Activated naive CD4-positive, alpha-beta T cell treated with anti-CD3 and anti-CD28 coated beads for 36 hours (primary cell): Measurements from ENCODE around the gene RASGEF1C. TPM values are rescaled to one million over a fixed set of nuclear protein-coding genes. Genes with fewer than 3 reads are reported as not detected.

Experiments
- CTCF ChIA-PET: fragments of 350-600 bp; sonication (Branson Sonifier 250); formaldehyde crosslinking; loops from one replicate; lab custom pipeline; 2021; ENCODE audit warnings: antibody characterized with exemption; lab: Charles Lee
- DNase-seq: peaks from one replicate; pipeline ENCODE4 v3.0.0-alpha.2; 2020
- H3K27ac Mint-ChIP-seq: one replicate; pipeline ENCODE4 v1.8.0; 2021; ENCODE audit warnings: mild to moderate bottlenecking, mixed read lengths
- H3K27me3 Mint-ChIP-seq: one replicate; pipeline ENCODE4 v1.8.0; 2021; ENCODE audit warnings: low read depth, mixed read lengths
- H3K36me3 Mint-ChIP-seq: one replicate; pipeline ENCODE4 v1.8.0; 2021; ENCODE audit warnings: low read depth, mixed read lengths
- H3K4me1 Mint-ChIP-seq: one replicate; pipeline ENCODE4 v1.8.0; 2021; ENCODE audit warnings: low read depth, mixed read lengths
- H3K4me3 Mint-ChIP-seq: one replicate; pipeline ENCODE4 v1.8.0; 2021; ENCODE audit warnings: mild to moderate bottlenecking, moderate library complexity, mixed read lengths
- H3K9me3 Mint-ChIP-seq: one replicate; pipeline ENCODE4 v1.8.0; 2021; ENCODE audit warnings: mixed read lengths
- intact Hi-C: fragments of 100-400 bp; cut with micrococcal nuclease; formaldehyde crosslinking; loops from one replicate; pipeline ENCODE4 v1.15.1; 2023
- total RNA-seq, 2 experiments: library from RNA; stranded (reverse); gene quantifications; one replicate each; pipeline ENCODE4 v1.2.3, GENCODE V29; 2021

RASGEF1C gene
- total RNA-seq, 2 experiments from 2014 or later, result not detected

DNA sequence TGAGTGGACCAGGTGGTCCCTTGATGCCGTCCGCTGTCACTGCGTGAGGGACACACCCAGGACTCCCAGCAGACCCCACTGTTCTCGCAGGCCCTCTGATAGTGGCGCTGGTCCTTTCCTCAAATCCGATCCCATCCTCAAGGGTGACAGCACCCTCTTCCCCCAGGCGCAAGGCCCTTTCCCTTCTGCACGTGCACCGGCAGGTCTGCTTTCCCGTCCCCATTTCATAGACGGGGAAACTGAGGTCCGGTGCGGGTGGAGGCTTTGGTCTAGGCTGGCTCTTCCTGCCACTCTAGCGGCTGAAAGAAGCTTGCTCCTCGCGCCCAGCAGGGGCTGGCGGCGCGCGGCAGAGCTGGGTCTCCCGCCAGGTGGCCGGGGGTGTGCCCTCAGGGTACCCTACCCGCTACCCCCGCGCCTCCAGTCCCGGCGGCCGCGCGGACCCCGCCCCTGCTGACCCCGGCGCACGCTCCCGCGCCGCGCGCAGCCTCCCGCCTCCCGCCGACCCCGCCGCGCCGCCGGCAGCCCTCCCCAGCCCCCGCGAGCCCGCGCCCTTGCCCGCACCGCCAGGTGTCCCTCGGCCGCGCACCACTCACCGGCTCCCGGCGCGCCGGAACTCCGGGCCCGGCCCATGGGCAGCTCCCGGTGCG is 453 bp downstream of the RASGEF1C start:
- H3K27ac Mint-ChIP-seq, result no peak overlapping the region
- intact Hi-C loops, result loop anchor here (5.0 kb wide), 1 partner anchor 81 kb away; no protein-coding TSS in a partner anchor
- CTCF ChIA-PET, result interaction anchor here (0.6 to 2.3 kb wide), 5 partner anchors 9 to 130 kb away, joined by 3 to 7 read pairs (median 4); no protein-coding TSS in a partner anchor
- H3K27me3 Mint-ChIP-seq, result peaks cover 38% of the 10 kb centered on the region
- peaks cover 5% of the 10 kb centered on the region for H3K4me1 Mint-ChIP-seq
- DNase-seq, result no peak
- no peaks in the 10 kb centered on the region for H3K9me3 Mint-ChIP-seq
- H3K36me3 Mint-ChIP-seq, result no peaks in the 10 kb centered on the region
- peak overlapping the region; percentile 55 for H3K4me3 Mint-ChIP-seq

DNA sequence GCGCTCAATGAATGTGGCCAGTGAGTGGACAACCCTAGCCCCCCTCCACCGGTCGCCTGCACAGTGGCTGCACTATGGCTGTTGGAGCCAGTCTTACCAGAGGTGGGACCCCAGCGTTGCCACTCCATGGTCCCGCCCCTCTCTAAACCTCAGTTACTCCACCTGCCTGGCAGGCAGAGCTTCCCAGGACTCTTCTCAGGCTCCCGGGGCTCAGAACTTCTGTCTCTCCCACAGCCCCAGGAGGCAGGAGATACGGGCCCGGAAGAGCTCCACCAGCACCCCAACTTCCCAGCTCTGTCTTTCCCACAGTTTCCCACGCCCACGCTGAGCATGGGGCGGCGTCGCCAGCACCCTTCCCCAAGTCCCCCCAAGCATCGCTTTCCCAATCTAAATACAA is 975 bp downstream of the RASGEF1C start:
- H3K36me3 Mint-ChIP-seq, result no peaks in the 10 kb centered on the region
- no peak for DNase-seq
- H3K4me3 Mint-ChIP-seq, result peak overlapping the region; percentile 55
- H3K27me3 Mint-ChIP-seq, result peaks cover 38% of the 10 kb centered on the region
- no peaks in the 10 kb centered on the region for H3K9me3 Mint-ChIP-seq
- H3K4me1 Mint-ChIP-seq, result peaks cover 5% of the 10 kb centered on the region
- intact Hi-C loops, result loop anchor here (5.0 kb wide), 1 partner anchor 81 kb away; no protein-coding TSS in a partner anchor
- no peak overlapping the region for H3K27ac Mint-ChIP-seq
- CTCF ChIA-PET, result interaction anchor here (0.6 to 2.3 kb wide), 6 partner anchors 8 to 131 kb away, joined by 3 to 7 read pairs (median 4); no protein-coding TSS in a partner anchor

DNA sequence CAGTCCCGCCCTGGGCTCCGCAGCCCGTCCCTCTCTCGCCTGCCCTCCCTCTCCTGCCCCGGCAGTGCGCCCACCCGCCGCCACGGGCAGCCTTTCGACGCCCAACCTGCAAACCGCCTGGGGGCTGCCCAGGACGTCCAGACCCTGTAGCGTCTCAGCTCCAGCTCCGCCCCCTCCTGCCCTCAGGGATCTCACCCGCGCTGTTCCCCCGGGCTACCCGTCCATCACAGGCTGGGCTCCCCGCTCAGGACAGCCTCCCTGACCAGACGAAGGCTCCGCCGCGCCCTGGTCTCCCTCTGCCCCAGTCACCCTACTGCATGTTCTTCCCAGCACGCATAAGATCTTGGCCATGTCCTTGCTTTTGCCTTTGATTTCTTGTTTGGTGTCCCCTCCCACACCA is 1.4 kb downstream of the RASGEF1C start:
- no peak overlapping the region for H3K27ac Mint-ChIP-seq
- H3K4me3 Mint-ChIP-seq, result no peak overlapping the region
- H3K9me3 Mint-ChIP-seq, result no peaks in the 10 kb centered on the region
- peaks cover 36% of the 10 kb centered on the region for H3K27me3 Mint-ChIP-seq
- DNase-seq, result no peak
- CTCF ChIA-PET, result interaction anchor here (2.3 kb wide), 1 partner anchor 107 kb away, joined by 5 read pairs; no protein-coding TSS in a partner anchor
- H3K36me3 Mint-ChIP-seq, result no peaks in the 10 kb centered on the region
- intact Hi-C loops, result loop anchor here (5.0 kb wide), 1 partner anchor 80 kb away; no protein-coding TSS in a partner anchor
- peaks cover 5% of the 10 kb centered on the region for H3K4me1 Mint-ChIP-seq

DNA sequence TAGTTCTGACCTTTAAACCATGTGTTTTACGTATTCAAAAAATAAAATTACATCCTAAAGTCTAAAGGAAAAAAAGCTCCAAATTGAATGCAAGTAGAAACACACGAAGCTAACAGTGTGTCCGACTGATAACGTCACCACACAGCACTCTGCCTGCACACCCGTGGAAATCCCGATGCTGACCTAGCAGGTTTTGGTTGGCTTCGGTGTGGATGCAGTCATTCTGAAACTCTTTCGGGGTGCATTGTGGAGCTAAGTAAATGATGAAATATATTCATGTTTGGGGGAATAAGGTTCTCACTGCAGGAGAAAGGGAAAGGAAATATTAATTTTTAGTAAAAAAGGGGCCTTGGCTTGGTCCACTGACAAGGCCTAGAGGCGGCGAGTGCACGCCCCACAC is 2.0 kb downstream of the RASGEF1C start:
- H3K4me3 Mint-ChIP-seq, result no peak overlapping the region

DNA sequence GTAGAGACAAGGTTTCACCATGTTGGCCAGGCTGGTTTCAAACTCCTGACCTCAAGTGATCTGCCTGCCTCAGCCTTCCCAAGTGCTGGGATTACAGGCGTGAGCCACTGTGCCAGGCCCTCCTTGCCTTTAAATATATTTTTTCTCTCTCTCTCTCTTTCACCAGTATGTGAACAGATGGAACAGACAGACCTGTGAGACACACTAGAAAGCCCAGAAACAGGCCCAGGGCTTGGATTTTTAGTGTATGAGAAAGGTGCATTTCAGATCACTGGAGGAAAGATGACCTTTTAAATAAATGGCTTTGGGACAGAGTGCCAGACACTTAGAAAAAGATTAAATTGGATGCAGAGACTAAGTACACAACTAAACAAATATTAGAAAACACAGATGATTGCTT is 3.1 kb downstream of the RASGEF1C start:
- Mint-ChIP-seq H3K36me3 (no peaks in the 10 kb centered on the region), H3K4me3 (no peak overlapping the region), H3K9me3 (no peaks in the 10 kb centered on the region), H3K27me3 (peaks cover 29% of the 10 kb centered on the region), H3K4me1 (peaks cover 5% of the 10 kb centered on the region), H3K27ac (no peak overlapping the region)
- intact Hi-C loops, result loop anchor here (5.0 kb wide), 1 partner anchor 79 kb away; no protein-coding TSS in a partner anchor
- no peak for DNase-seq
- CTCF ChIA-PET, result interaction anchor here (2.3 kb wide), 1 partner anchor 109 kb away, joined by 5 read pairs; no protein-coding TSS in a partner anchor

More for the DNA sequence above, 2.0 kb downstream of the RASGEF1C start:
- DNase-seq, result no peak
- Mint-ChIP-seq H3K27me3 (peaks cover 34% of the 10 kb centered on the region), H3K27ac (no peak overlapping the region), H3K9me3 (no peaks in the 10 kb centered on the region), H3K4me1 (peaks cover 5% of the 10 kb centered on the region), H3K36me3 (no peaks in the 10 kb centered on the region)
- intact Hi-C loops, result loop anchor here (5.0 kb wide), 1 partner anchor 80 kb away; no protein-coding TSS in a partner anchor
- CTCF ChIA-PET, result interaction anchor here (2.3 kb wide), 1 partner anchor 108 kb away, joined by 5 read pairs; no protein-coding TSS in a partner anchor

DNA sequence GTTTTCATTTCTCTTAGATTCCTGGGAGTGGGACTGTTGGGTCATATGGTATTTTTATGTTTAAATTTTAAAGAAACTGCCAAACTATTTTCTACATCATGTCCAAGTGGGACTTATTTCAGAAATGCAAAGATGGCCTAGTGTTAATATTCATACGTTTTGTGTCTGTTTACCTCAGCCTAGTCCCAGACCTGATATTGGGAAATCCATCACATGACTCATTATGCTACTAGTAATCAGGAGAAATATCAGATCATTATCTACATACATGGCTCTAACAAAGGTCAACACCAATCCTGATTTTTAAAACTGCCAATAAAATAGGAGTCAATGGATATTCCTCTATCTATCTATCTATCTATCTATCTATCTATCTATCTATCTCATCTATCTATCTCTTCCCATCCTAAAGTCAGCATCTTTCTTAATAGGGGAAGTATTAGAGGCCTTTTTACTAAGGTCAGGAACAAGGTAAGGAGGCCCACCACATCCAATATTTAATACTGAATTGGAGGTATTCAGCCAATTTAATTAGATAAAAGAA is 4.7 kb downstream of the RASGEF1C start:
- Mint-ChIP-seq H3K9me3 (no peaks in the 10 kb centered on the region), H3K4me1 (peaks cover 5% of the 10 kb centered on the region), H3K4me3 (no peak overlapping the region), H3K36me3 (no peaks in the 10 kb centered on the region), H3K27ac (no peak overlapping the region), H3K27me3 (peaks cover 24% of the 10 kb centered on the region)
- DNase-seq, result no peak
- intact Hi-C loops, result loop anchor here (5.0 kb wide), 1 partner anchor 268 kb away; no protein-coding TSS in a partner anchor
- CTCF ChIA-PET, result no interaction called here

DNA sequence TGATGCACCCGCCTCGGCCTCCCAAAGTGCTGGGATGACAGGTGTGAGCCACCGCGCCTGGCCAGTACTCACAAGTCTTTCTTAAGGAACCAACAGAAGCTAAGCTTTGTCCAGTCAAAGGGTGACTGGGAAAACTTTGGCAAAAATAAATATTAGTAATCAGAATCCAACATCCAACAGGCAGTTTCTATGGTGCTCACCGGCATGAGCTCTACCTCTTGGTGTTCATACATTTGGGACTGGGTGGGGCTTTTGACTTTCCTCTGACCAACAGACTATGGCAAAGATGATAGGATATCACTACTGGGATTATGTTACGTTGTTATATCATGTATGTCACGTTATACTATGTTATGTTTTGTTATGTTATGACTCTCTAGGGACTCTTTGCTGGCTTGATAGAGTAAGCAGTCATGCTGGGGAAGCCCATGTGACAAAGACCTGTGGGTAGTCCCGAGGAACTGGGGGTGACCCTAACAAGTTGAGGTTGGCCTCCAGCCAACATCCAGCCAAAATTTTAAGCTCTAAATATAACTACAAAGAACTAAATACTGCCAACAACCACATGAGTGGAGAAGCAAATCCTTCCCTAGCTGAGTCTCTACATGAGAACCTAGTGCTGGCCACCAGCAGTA is 6.0 kb downstream of the RASGEF1C start:
- Mint-ChIP-seq H3K4me3 (no peak overlapping the region), H3K27ac (no peak overlapping the region), H3K36me3 (no peaks in the 10 kb centered on the region), H3K4me1 (no peaks in the 10 kb centered on the region), H3K9me3 (no peaks in the 10 kb centered on the region), H3K27me3 (peaks cover 23% of the 10 kb centered on the region)
- intact Hi-C loops, result loop anchor here (5.0 kb wide), 1 partner anchor 269 kb away; no protein-coding TSS in a partner anchor
- CTCF ChIA-PET, result interaction anchor here (0.5 to 2.7 kb wide), 3 partner anchors 112 to 125 kb away, joined by 3 to 9 read pairs (median 3); no protein-coding TSS in a partner anchor
- peak; percentile 23 for DNase-seq

DNA sequence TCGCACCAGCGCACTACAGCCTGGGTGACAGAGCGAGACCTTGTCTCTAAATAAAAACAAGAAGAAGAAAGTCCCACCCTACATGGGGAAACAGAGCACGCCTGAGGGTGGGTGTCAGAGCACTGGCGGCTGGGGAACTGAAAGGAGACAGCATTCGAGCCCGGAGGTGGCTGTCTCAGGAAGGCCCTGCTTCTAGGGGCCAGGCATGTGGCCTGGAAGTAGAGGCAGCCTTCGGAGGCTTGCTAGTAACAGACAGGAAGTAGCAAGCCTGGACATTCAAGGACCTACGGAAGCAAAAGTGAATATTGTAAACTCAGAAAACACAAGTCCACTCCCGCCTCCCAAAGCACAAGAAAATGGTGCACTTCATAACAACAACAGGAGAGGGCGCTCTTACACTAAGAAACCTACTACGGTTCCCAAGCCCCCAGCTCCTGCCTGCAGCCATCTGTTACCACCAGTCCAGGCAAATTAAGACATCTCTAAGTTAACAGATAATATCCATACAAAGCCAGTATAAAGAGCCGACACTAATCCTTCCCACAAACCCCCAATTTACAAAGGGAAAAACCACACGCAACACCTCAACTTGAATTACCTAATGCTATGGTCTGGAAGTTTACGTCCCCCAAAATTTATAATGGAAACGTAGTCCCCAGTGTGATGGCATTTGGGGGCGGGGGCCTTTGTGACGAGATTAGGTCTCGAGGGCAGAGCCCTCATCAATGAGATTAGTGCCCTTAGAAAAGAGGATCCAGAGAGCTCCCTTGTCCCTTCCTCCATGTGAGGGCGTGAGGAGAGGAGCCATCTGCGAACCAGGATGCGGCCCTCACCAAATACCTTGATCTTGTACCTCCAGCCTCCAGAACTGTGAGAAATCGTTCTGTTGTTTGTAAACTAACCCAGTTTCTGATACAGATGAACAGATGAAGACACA is 7.7 kb downstream of the RASGEF1C start:
- Mint-ChIP-seq H3K36me3 (no peaks in the 10 kb centered on the region), H3K9me3 (no peaks in the 10 kb centered on the region), H3K4me3 (no peak overlapping the region), H3K27me3 (peaks cover 11% of the 10 kb centered on the region), H3K4me1 (no peaks in the 10 kb centered on the region), H3K27ac (no peak overlapping the region)
- CTCF ChIA-PET, result interaction anchor here (0.6 to 2.7 kb wide), 3 partner anchors 100 to 127 kb away, joined by 3 to 9 read pairs (median 3); no protein-coding TSS in a partner anchor
- DNase-seq, result peak; percentile 31
- intact Hi-C loops, result loop anchor here (5.0 kb wide), 1 partner anchor 271 kb away; no protein-coding TSS in a partner anchor

DNA sequence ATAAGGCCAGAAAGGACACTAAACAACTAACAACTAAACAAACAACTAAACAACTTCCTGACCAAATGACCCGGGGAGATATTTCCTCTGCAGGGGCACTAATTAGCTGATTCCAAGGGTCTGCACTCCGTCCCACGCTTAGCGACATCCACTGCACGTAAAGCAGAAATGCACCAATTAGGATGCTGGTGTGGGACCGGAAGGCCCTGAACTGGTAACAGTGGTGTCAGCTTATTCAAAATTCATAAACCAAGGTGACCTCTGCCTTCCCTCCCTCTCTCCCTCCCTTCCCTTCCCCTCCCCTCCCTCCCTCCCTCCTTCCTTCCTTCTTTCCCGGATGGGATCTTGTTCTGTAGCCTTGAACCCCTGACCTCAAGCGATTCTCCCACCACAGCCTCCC is 9.6 kb downstream of the RASGEF1C start:
- peaks cover 11% of the 10 kb centered on the region for H3K27me3 Mint-ChIP-seq
- H3K4me1 Mint-ChIP-seq, result no peaks in the 10 kb centered on the region
- CTCF ChIA-PET, result interaction anchor here (1.6 kb wide), 1 partner anchor 9 kb away, joined by 4 read pairs; the partner anchor contains the start of gene RASGEF1C
- no peaks in the 10 kb centered on the region for H3K36me3 Mint-ChIP-seq
- H3K4me3 Mint-ChIP-seq, result no peak overlapping the region
- no peak for DNase-seq
- H3K27ac Mint-ChIP-seq, result no peak overlapping the region
- no peaks in the 10 kb centered on the region for H3K9me3 Mint-ChIP-seq
- intact Hi-C loops, result no loop called here

DNA sequence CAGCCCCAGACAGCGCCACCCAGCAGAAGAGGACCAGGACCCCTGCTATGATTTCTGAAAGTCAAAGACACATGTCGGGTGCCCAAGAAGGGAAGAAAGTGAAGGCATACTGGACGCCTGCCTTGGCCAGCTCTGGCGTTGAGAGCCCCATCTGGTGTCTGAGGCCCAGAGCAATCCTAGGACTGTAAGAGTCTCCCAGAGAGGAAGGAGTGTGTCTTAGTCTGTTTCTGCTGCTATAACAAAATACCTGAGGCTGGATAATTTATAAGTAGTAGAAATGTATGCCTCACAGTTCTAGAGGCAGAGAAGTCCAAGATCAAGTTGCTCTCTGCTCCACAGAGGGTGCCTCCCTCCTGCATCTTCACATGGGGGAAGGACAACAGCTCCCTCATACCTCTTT is 10.8 kb downstream of the RASGEF1C start:
- H3K27ac Mint-ChIP-seq, result no peak overlapping the region
- CTCF ChIA-PET, result no interaction called here

DNA sequence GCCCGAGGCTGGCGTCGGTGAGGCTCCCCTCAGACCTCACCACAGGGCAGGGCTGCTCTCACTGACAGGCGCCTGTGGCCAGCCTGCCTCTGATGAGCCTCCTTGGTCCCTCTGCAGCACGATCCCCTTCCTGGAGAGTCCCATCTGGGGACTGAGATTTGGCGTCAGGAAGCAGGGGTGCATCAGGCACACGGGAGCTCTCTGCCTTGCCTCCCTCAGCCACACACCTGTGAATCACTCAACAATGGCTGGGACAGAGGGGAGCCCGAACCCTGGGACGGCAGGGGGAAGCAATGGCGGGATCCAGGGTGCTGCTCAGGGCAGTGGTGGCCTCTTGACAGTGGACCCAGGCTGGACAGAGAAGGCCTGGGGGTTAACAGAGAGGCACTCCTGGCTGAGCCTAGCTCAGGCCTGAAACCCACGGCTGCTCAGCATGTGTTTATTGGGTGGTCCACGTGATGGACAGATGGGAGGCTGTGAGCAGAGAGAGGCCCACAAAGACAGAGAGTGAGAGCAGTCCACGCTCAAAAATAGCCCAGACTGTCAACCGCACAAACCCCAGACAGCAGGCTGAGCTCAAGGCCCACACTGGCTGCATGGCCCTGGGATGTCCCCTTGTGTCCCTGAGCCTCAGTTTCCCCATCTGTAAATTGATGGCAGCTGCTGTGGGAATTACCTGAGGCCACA is 11.9 kb downstream of the RASGEF1C start:
- no peak for DNase-seq
- CTCF ChIA-PET, result no interaction called here
- Mint-ChIP-seq H3K27me3 (peaks cover 6% of the 10 kb centered on the region), H3K9me3 (no peaks in the 10 kb centered on the region), H3K4me3 (no peak overlapping the region), H3K4me1 (no peaks in the 10 kb centered on the region), H3K36me3 (no peaks in the 10 kb centered on the region), H3K27ac (no peak overlapping the region)
- intact Hi-C loops, result no loop called here

More for the DNA sequence above, 10.8 kb downstream of the RASGEF1C start:
- DNase-seq, result no peak
- Mint-ChIP-seq H3K4me3 (no peak overlapping the region), H3K36me3 (no peaks in the 10 kb centered on the region), H3K4me1 (no peaks in the 10 kb centered on the region), H3K9me3 (no peaks in the 10 kb centered on the region), H3K27me3 (peaks cover 6% of the 10 kb centered on the region)
- intact Hi-C loops, result no loop called here
